Testis (tissue), 3 donors: Measurements from ENCODE around the gene FHIT. TPM values are rescaled to one million over a fixed set of nuclear protein-coding genes. Genes with fewer than 3 reads are reported as not detected.

ENCODE experiments used
- DNase-seq: peaks from one replicate; pipeline ENCODE4 v3.0.0-alpha.2; 2019
- H3K27ac ChIP-seq, 2 donors: fragments of 200-600 bp; sonication (generic); one replicate each; pipeline ENCODE4 v1.5.1; 2019
- H3K27me3 ChIP-seq: fragments of 200-600 bp; sonication (generic); one replicate; pipeline ENCODE4 v1.5.1; 2019
- H3K36me3 ChIP-seq: fragments of 200-600 bp; sonication (generic); one replicate; pipeline ENCODE4 v1.5.1; 2017; ENCODE audit warnings: low read depth; ENCODE audit errors: missing control alignments
- H3K4me1 ChIP-seq: fragments of 200-600 bp; sonication (generic); one replicate; pipeline ENCODE4 v1.5.1; 2019
- H3K4me3 ChIP-seq, 2 donors: fragments of 200-600 bp; sonication (generic); one replicate each; pipeline ENCODE4 v1.5.1; 2017 to 2019
- H3K9me3 ChIP-seq: fragments of 200-600 bp; sonication (generic); one replicate; pipeline ENCODE4 v1.5.1; 2017
- CTCF ChIP-seq, 3 experiments: fragments of 450-650 bp in 2 of 3; fragments of 200-600 bp in 1 of 3; sonication (generic) in 1 of 3; IDR thresholded peaks; one replicate each; pipeline ENCODE4 v1.5.1; 2016 to 2019; ENCODE audit warnings: antibody characterized with exemption in 3 of 3, mild to moderate bottlenecking in 2 of 3, moderate library complexity in 1 of 3
- POLR2A ChIP-seq: fragments of 450-650 bp; IDR thresholded peaks from one replicate; pipeline ENCODE4 v1.6.1; 2017; ENCODE audit warnings: antibody characterized with exemption, mild to moderate bottlenecking, moderate library complexity
- WGBS, 2 donors: methylation state at CpG; one replicate each; pipeline ENCODE4 v1.1.5; 2018; 5-methylcytosine and 5-hydroxymethylcytosine counted together
- intact Hi-C: fragments of 100-400 bp; cut with DNase I; formaldehyde crosslinking; loops from one replicate; pipeline ENCODE4 v1.15.1; 2023; ENCODE audit warnings: low total_unique reads
- polyA plus RNA-seq: library from polyadenylated mRNA; stranded (reverse); fragments of 350-450 nt; fragmentation: Illumina TruSeq; extraction: RNeasy Lipid Tissue Mini Kit (QIAGEN cat#74804); gene quantifications from one replicate; pipeline ENCODE4 v1.2.3, GENCODE V29; 2014; ENCODE audit warnings: low read depth, low replicate concordance; ENCODE audit not compliant: insufficient read depth
- total RNA-seq, 2 donors: library from RNA; depleted of rRNA; stranded (reverse); fragments of >200 nt; gene quantifications; one replicate each; pipeline ENCODE4 v1.2.3, GENCODE V29; 2016

FHIT gene
- total and polyA plus RNA-seq, 3 donors from 2014 or later = 10.1 to 29.6 (median 15.5) TPM

GRCh38 chr3:59904296-59904695 is 1347.0 kb downstream of the FHIT start:
- no peak for TF ChIP-seq CTCF (IDR thresholded peaks at IDR 0.05)
- TF ChIP-seq POLR2A = no peak
- no peaks in the 10 kb centered on the region for H3K27me3 ChIP-seq
- intact Hi-C loops = no loop called here
- no peak overlapping the region for H3K4me3 ChIP-seq
- H3K27ac ChIP-seq = no peak overlapping the region
- DNase-seq = no peak
- H3K36me3 ChIP-seq = no peaks in the 10 kb centered on the region
- H3K4me1 ChIP-seq = no peaks in the 10 kb centered on the region
- no peaks in the 10 kb centered on the region for H3K9me3 ChIP-seq
- 87 to 99% methylated on average over 3 of the region's 3 CpGs for WGBS, 2 donors

- no peaks in the 10 kb centered on the region for H3K4me1 ChIP-seq
- TF ChIP-seq CTCF (IDR thresholded peaks at IDR 0.05) = no peak
- no peak for TF ChIP-seq POLR2A
- H3K36me3 ChIP-seq = no peaks in the 10 kb centered on the region
- H3K4me3 ChIP-seq = no peak overlapping the region
- no peaks in the 10 kb centered on the region for H3K27me3 ChIP-seq
- no peaks in the 10 kb centered on the region for H3K9me3 ChIP-seq
- no peak for DNase-seq
- no peak overlapping the region for H3K27ac ChIP-seq
- 93 to 96% methylated on average over 1 of the region's 1 CpG for WGBS, 2 donors
- intact Hi-C loops = no loop called here
Observed at GRCh38 chr3:59899061-59899460, 1352.2 kb downstream of the FHIT start.

- no peak for TF ChIP-seq CTCF (IDR thresholded peaks at IDR 0.05)
- no peak for TF ChIP-seq POLR2A
- Histone ChIP-seq H3K27me3 (no peaks in the 10 kb centered on the region), H3K36me3 (no peaks in the 10 kb centered on the region), H3K4me3 (no peak overlapping the region), H3K4me1 (no peaks in the 10 kb centered on the region), H3K27ac (no peak overlapping the region), H3K9me3 (no peaks in the 10 kb centered on the region)
- no peak for DNase-seq
- intact Hi-C loops = no loop called here
- WGBS, 2 donors = 85 to 86% methylated on average over 3 of the region's 3 CpGs
Observed at GRCh38 chr3:59895972-59896371, 1355.3 kb downstream of the FHIT start.

GRCh38 chr3:59894425-59895121 is 1356.7 kb downstream of the FHIT start:
- WGBS, 2 donors = 96 to 97% methylated on average over 2 of the region's 2 CpGs
- Histone ChIP-seq H3K4me1 (no peaks in the 10 kb centered on the region), H3K27me3 (no peaks in the 10 kb centered on the region), H3K4me3 (no peak overlapping the region), H3K27ac (no peak overlapping the region), H3K36me3 (no peaks in the 10 kb centered on the region), H3K9me3 (no peaks in the 10 kb centered on the region)
- intact Hi-C loops = no loop called here
- TF ChIP-seq POLR2A = no peak
- no peak for TF ChIP-seq CTCF (IDR thresholded peaks at IDR 0.05)
- no peak for DNase-seq

- WGBS, 2 donors = 43 to 72% methylated on average over 3 of the region's 3 CpGs
- intact Hi-C loops = no loop called here
- no peak for DNase-seq
Observed at GRCh38 chr3:59890639-59891038, 1360.6 kb downstream of the FHIT start.

More at GRCh38 chr3:59890639-59891038, 1360.6 kb downstream of the FHIT start:
- Histone ChIP-seq H3K27ac (no peak overlapping the region), H3K27me3 (no peaks in the 10 kb centered on the region), H3K9me3 (no peaks in the 10 kb centered on the region), H3K4me3 (no peak overlapping the region), H3K4me1 (no peaks in the 10 kb centered on the region), H3K36me3 (no peaks in the 10 kb centered on the region)
- TF ChIP-seq CTCF (IDR thresholded peaks at IDR 0.05) (no peak), POLR2A (no peak)
